ENCODE data around the gene ATP11A. TPM values are rescaled to one million over a fixed set of nuclear protein-coding genes. Genes with fewer than 3 reads are reported as not detected.

Gene ATP11A
- total RNA-seq, 1 experiment from 2014 or later = 9.4 TPM

- intact Hi-C loops (cut with micrococcal nuclease; ENCODE audit: unreplicated experiment) = no loop called here
- CTCF ChIA-PET = no interaction called here
These were observed 10.5 kb upstream of the ATP11A start for GRCh38 chr13:112679381-112679780.

GRCh38 chr13:112679932-112680677 is 9.7 kb upstream of the ATP11A start:
- POLR2A ChIA-PET (ENCODE audit: low non-redundant PET) = no interaction called here
- H3K27me3 ChIP-seq (replicated peaks; ENCODE audit: insufficient read depth, low read depth, low read length, poor library complexity) = no peaks in the 10 kb centered on the region
- no peaks in the 10 kb centered on the region for H3K9me3 ChIP-seq (ENCODE audit: low read depth, low read length, poor library complexity, severe bottlenecking)
- intact Hi-C loops (cut with micrococcal nuclease; ENCODE audit: unreplicated experiment) = no loop called here
- H3K4me1 ChIP-seq (ENCODE audit: insufficient read depth, low read length, poor library complexity, severe bottlenecking) = no peaks in the 10 kb centered on the region
- no peak overlapping the region for H3K4me3 ChIP-seq (ENCODE audit: low read depth, low read length, poor library complexity, severe bottlenecking)
- CTCF ChIA-PET = no interaction called here
- H3K27ac ChIP-seq (ENCODE audit: low read depth, low read length, poor library complexity, severe bottlenecking) = no peak overlapping the region
- no peaks in the 10 kb centered on the region for H3K36me3 ChIP-seq (ENCODE audit: insufficient read depth, low read length, poor library complexity, severe bottlenecking)
- BruUV-seq (replicated peaks) = no TSS peak
- TF ChIP-seq EZH2 (IDR thresholded peaks at IDR 0.05; ENCODE audit: borderline replicate concordance, low read depth, low read length, poor library complexity, severe bottlenecking) = no peak
- DNase-seq (ENCODE audit: low spot score) = no peak

More at GRCh38 chr13:112679381-112679780, 10.5 kb upstream of the ATP11A start:
- Histone ChIP-seq H3K27ac (ENCODE audit: low read depth, low read length, poor library complexity, severe bottlenecking) (no peak overlapping the region), H3K36me3 (ENCODE audit: insufficient read depth, low read length, poor library complexity, severe bottlenecking) (no peaks in the 10 kb centered on the region), H3K4me3 (ENCODE audit: low read depth, low read length, poor library complexity, severe bottlenecking) (no peak overlapping the region), H3K27me3 (replicated peaks; ENCODE audit: insufficient read depth, low read depth, low read length, poor library complexity) (no peaks in the 10 kb centered on the region), H3K9me3 (ENCODE audit: low read depth, low read length, poor library complexity, severe bottlenecking) (no peaks in the 10 kb centered on the region), H3K4me1 (ENCODE audit: insufficient read depth, low read length, poor library complexity, severe bottlenecking) (no peaks in the 10 kb centered on the region)
- DNase-seq (ENCODE audit: low spot score) = no peak
- TF ChIP-seq EZH2 (IDR thresholded peaks at IDR 0.05; ENCODE audit: borderline replicate concordance, low read depth, low read length, poor library complexity, severe bottlenecking) (no peak), CTCF (conservative IDR thresholded peaks at IDR 0.05; ENCODE audit: low read depth, low read length) (no peak)
- BruUV-seq (replicated peaks) = no TSS peak
- POLR2A ChIA-PET (ENCODE audit: low non-redundant PET) = no interaction called here

- no peak overlapping the region for H3K27ac ChIP-seq (ENCODE audit: low read depth, low read length, poor library complexity, severe bottlenecking)
- H3K27me3 ChIP-seq (replicated peaks; ENCODE audit: insufficient read depth, low read depth, low read length, poor library complexity) = no peaks in the 10 kb centered on the region
- no peaks in the 10 kb centered on the region for H3K9me3 ChIP-seq (ENCODE audit: low read depth, low read length, poor library complexity, severe bottlenecking)
- CTCF ChIA-PET = no interaction called here
- intact Hi-C loops (cut with micrococcal nuclease; ENCODE audit: unreplicated experiment) = no loop called here
- DNase-seq (ENCODE audit: low spot score) = no peak
- POLR2A ChIA-PET (ENCODE audit: low non-redundant PET) = no interaction called here
- H3K4me1 ChIP-seq (ENCODE audit: insufficient read depth, low read length, poor library complexity, severe bottlenecking) = no peaks in the 10 kb centered on the region
- no TSS peak for BruUV-seq (replicated peaks)
- no peak overlapping the region for H3K4me3 ChIP-seq (ENCODE audit: low read depth, low read length, poor library complexity, severe bottlenecking)
- no peak for TF ChIP-seq CTCF (conservative IDR thresholded peaks at IDR 0.05; ENCODE audit: low read depth, low read length)
- no peak for TF ChIP-seq EZH2 (IDR thresholded peaks at IDR 0.05; ENCODE audit: borderline replicate concordance, low read depth, low read length, poor library complexity, severe bottlenecking)
- H3K36me3 ChIP-seq (ENCODE audit: insufficient read depth, low read length, poor library complexity, severe bottlenecking) = no peaks in the 10 kb centered on the region
These were observed 9.0 kb upstream of the ATP11A start for GRCh38 chr13:112680741-112681360.
